ENCODE results near the gene MAGI2.
A peak's percentile ranks its signal among the peaks of the same experiment; 100 is the strongest.

MAGI2 gene

DNA sequence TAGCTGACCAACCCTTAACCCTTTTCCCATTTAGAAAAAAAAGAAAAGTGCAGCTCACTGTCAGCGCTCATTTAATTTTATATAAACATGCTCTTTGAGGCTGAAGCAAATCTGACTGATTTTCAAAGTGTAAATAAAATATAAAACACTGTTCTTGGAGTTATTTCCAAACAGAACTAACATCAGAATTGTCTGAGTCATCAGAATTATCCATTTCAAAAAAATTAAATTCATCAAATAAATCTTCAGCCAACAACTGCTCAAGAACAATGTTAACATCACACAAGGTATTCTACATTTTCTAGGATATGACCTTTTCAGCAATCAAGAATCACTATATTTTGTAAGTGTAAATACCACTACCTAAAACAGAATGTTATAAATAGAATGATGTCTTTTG, 93.6 kb downstream of the MAGI2 start:
- no peak for DNase-seq

DNA sequence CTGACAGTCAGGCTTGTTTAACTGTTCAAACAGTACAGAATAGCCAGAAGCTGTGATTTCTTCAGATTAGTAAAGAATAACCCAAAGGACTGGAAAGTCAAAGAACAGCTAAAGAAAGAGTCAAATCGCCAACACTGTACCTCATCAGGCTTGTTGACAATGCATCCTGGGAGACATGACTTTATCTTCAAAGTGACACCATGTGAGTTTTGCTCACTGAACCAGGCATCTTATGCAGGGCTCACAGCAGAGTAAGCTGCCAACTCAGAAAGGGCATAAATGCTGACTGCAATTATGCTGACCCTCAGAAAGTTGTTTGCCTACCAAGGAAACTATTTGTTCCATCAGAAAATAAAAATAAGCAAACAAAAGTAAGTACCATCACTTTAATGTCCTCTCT, 96.4 kb downstream of the MAGI2 start:
- DNase-seq = no peak

DNA sequence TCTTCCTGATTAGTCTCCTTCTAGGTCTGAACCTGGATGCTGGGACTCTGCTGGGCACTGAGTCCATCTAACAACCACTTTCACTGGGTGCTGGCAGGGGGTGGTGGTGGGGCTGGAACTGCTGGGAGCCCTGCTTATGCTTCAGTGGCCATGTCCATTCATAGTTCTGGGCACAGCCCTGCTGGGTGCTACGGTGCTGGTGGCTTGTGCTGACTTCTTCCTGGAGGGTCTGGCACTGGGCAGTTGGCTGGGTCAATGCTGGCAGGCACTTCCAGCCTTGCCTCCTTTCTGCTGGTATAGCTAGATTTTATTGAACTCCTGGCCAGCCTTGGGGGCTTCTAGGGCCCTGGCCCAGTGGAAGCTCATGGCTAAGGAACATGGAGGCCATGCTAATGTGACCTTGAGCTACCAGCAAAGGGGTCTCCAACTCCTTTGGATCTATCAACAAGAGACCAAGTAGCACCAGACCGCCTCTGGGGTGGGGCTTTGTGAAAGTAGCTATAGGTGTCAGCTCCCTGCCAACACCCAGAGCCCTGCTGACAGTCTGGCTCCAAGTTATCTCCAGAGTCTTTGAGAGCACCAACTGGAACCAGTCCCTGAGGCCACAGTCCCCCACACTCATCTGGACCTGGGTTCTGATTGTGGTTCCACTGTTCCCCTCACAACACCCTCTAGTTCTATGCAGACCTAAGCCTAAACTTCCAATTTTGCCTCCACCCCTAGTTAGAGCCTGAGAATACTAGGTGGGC, 99.6 kb downstream of the MAGI2 start:
- DNase-seq = no peak

DNA sequence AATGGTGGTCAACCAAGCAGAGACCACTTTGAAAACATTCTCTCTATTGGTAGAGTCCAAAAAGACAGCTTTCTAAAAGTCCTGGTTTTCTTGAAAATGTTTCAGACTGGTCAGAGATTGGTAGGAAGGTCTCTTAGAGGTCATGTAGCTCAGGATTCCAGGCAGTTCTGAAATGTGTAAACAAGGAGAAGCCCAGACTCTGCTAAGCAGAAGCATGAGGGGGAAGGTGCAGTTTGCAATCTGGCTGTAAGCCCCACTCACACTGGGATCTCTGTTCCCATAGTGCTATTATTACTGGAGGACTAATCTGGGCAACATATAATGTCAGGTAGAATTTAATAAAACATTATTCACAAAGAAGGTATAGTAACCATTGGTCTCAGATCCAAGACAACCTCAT, 101.1 kb downstream of the MAGI2 start:
- DNase-seq = no peak

DNA sequence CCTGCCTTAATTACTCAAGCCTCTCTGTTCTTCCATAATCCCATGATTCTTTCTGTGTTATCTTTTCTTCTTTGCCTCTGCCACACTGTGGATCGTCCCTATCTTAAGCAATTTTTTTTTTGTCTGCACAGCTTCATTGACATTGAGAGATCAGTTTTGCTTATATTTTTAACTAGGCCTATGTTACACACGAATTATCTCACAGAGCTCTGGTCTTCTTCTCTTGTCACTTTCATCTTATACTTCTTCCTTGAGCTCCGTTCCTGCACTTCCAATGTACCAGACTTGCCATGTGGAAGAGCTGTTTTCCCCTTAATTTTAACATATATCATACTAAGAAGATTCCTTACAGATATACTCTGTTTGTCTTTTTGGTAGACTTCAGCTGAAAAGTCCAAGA, 106.1 kb downstream of the MAGI2 start:
- no peak for DNase-seq

DNA sequence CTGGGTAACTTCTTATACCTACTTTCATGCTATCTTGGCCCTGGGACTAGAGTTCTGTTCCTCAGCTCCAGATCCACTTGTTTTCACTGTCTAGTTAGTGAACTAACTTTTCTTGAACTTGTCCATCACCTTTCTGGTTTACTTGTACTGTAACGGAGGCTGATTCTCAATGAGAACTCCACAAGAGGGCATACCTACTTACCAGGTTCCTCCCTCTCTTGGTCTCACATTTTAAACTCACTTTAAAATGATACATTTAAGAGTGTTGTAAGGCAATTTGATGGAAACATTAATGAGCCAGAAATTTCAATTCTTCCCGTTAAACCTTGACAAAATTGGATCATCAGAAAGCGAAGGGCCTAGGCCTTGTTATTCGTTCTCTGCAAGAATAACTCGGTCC, 111.6 kb downstream of the MAGI2 start:
- no peak for DNase-seq

DNA sequence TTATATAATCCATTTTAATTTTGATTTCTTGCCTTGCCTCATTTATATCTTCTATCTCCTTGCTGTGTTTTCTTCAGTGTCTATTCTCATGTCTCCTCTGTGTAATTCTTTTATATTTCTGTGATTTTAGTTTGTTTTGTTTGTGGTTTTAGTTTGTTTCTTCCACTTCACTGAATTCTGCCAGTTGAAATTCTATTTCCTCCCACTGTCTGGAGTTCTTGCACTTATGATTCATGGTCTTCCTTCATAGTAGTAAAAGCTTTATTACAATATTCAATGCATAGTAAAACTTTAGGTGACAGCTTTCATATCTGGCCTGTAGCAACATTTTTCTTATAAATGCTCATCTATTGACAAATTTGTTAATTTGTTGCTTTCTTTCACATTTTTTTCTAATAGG, 113.3 kb downstream of the MAGI2 start:
- no peak for DNase-seq

DNA sequence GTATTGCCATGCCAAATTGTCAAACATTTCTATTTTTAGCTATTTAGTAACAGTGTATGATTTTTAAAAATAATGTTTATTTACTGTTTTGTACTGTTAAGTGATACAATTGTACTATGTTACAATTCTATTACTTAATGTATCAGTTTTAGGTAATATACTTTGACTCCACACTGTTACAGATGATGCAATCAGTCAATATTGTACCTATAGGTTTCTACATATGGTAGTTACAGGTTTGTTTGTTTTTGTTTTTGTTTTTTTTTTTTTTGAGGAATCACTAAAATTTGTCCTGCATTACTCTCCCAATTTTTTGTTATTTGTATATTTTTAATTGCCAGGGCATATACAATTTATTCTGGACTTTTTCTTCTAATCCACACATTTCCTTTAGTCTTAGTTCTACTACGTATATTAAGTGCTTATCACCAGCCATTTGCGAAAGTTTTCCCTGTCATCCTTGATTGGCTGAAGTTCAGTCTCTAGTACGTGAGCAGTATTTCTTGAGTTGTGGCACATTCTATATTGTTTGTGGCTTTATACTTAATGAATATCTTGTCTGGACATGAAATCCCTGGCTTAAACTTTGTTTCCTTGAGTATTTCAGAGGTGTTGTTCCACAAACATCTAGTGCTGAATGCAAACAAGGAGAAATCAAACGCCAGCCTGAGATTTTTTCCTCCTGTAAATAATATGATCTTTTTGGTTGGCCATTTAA, 114.1 kb downstream of the MAGI2 start:
- DNase-seq = no peak

DNA sequence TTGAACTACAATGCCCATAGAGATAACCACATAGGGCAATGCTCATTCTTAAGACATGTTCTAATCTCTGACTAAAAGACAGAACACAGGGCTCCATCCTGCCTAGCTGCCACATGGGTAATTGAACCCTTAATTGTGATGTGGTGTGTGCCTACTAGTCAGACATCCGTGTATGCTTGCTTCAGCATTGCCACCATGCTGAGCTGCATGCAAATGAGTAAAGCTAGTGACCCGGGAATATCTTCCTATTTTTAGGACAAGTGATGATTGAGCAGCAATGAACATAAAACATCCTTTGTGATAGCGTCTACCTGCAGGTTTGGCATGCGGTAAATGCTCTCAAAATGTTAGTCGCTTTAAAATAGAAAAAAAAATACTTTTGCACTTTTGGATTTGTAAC, 115.8 kb downstream of the MAGI2 start:
- DNase-seq = no peak

DNA sequence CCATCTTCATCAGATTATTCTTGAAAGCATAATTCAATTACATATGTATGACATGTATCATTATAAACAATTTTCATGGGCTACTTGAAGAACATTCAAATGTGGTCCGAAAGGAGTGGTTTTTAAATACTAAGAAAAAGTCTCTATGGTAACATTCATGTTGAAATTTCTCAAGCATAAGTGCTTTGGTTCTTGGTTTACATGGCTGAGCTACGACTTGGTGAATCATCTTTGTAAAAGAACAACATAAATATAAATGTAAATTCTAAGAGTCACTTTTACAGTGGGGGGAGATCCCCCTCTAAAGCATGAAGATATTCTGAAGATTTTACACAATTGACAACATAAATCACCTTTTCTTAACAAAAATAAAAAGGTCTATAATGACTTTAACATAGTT, 118.6 kb downstream of the MAGI2 start:
- DNase-seq = no peak

DNA sequence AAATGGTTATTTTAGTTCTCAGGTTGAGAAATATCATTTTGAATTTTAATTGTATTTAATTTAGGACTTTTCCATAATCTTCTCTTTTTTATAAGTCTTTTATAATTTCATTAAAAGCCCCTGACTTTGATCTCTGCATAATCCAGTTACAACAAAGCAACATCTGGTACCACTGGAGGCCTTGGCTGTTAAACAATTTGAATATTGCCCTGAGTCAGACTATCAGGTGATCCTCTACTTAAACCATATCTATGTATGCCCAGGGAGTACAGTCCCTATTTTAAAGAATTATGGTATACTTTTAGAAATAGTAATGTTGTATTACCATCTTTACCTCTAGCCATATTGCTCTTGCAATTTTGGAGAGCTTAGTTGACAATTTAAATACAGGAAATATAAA, 119.1 kb downstream of the MAGI2 start:
- DNase-seq = no peak

DNA sequence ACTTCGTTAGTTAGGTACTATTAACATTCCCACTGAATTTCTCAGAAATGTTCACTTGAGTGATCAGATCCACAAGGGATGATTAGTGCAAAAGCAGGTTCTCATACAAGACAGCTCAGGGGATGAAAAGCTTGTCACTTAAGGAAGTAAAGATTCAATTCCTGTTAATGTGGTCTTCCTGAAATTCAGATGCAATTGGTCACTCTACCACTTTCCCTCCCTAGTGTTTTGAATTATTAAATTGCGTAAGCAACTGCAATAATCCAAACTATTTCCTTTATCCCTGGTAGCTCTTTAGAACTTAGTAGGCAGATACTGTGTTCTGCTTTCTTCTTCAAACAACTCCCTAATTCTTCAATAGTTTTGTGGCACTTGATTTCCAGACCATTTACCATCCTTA, 121.4 kb downstream of the MAGI2 start:
- no peak for DNase-seq

DNA sequence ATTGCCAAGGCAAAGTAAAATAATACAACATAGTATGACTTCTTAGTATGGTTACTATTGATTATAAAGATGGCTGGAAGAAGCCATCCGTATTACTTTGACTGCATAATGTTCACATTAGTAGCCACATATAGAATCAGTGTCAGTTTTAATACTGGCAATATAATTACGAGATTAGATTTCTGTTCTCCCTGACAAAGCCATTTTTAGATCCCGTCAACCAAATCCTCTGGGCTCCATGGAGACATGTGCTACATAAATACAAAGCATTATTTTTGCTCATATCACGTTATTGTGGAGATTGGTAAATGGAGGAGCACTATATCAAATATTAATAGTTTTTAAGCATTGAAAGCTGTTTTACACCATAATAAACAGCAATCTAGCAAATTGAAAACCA, 124.0 kb downstream of the MAGI2 start:
- no peak for DNase-seq

DNA sequence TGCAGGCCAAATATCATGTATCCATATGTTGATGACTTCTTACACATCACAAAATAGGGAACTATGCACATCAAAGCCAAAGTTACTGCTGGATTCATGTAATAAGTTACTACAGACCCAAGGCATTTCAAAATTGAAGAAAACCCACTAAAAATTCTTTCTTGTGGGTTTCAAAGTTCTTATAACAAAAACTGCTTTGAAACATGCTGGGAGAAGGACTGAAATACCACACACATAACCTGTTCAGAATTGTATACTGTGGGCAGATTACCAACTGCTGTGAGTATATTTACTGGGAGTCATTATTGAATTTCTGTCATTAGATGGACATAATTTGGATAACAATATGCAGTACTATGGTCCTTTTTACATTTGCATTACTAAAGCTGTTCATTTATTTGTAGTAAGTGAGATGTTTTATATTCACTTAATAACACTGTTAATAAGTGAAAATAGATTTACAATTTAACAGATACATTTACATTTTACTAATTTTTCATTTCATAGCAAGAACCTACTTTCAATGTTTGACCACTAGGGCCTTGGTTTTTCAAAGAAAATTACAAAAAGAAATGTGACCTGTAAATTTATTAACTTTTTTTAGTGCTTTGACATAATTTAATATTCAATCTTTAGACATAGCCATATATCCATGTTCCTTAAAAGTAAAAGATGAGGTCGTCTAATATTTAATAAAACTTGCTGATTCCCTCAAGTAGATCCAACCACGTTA, 132.6 kb downstream of the MAGI2 start:
- DNase-seq = no peak

DNA sequence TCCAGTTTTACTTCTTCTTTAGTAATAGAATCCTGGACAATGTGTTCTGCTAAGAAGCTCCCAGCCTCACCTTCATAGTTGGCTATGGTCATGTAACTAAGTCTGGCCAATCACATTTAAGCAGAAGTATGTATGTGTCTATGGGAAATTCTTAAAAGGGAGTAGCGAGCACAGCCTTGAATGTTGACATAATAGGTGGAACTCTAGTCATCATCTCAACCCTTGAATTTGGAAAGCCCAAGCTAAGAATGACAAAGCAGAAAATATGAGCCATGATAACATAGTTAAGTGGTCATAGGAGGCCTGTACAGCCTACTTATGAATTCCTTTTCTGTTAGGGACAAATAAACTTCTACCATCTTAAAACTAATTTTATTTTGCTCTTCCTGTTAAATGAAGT, 134.1 kb downstream of the MAGI2 start:
- peak in 1 of 2 donors; percentile 1 for DNase-seq

DNA sequence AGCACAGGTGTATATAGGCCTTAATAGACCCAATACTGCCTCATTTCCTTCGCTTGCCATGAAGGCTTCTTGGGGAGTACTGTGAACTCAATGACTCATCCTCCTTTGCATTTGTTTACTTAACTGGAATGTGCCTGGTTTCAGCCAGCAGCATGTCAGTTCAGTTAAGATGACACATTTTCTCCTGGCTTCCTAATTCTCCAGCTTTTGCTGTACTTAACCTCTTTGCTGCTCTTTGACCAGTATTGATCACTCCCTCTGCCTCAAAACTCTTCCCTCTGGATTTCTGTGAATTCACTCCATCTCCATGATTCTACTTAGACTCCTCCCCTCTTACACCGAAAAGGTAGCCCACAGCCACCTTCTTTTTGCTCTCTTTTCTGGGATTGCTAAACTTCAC, 135.7 kb downstream of the MAGI2 start:
- no peak for DNase-seq

DNA sequence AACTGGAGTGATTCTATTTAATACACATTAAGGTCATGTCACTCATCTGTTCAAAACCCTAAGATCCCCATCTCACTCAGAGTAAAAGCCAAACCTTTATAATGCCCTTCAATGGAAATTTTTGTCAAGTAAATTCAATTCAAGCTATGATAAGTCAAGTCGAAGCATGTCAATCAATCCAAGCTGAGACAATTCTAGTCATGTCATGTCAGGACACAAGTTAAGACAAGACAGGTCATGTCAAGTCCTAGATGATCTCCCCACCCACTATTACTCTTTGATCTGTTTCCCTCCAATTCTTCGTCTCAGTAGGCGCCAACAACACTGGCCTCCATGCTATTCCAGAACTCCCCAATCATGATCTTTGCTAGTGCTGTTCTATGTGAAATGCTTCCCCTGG, 141.4 kb downstream of the MAGI2 start:
- DNase-seq = no peak

DNA sequence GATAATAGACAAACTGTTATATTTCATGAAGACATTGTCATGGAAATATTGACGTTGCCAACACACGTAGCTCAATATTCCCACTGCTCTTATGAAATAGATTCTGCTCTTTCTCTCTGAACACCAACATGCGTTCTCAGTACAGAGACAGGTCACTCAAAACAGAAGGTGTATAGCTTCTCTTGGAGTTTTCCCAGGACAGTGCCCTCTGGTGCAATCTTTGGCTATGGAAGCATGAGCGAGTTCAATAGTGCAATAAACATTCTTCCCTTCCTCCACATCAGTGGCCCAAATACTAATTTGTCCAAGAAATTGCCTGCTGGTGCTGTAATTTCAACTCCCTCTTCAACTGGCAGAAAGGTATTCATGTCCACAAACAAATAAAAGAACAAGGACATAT, 145.3 kb downstream of the MAGI2 start:
- no peak for DNase-seq

DNA sequence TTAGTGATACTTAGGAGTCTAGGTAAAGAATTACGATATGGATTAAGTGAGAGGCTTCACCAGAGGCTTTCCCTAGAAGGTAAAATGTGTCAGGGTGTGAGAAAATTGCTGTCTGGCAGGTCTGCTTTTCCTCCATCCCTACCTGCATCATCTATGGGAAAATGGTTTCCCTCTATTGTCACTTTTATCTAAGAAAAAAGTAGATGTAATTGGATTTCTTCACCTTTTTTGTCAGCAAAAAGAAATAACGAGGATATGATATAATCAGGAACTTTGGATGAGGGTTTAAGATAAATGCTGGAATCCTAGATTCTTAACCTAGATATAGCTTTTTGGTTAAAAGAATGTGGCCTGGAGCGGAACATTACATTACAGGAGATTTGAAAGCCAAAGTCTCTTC, 146.1 kb downstream of the MAGI2 start:
- DNase-seq = no peak

DNA sequence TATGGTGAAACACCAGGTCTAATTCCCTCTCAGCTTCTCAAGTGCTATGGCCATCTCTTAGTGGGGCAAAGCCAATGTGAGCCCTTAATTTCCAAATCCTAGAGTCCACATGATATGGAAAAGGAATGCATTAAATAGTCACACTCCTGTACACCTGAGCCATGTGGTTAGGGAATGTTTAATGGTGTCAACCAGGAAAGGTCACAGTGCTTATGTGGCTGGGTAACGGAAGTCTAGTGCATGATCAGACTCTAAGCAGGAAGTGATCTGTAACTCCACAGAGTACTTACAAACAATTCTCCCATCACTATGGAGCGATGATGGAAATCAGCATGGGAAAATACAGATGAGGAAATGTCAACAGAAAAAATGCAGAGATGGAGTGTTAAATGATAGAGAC, 148.8 kb downstream of the MAGI2 start:
- no peak for DNase-seq

DNA sequence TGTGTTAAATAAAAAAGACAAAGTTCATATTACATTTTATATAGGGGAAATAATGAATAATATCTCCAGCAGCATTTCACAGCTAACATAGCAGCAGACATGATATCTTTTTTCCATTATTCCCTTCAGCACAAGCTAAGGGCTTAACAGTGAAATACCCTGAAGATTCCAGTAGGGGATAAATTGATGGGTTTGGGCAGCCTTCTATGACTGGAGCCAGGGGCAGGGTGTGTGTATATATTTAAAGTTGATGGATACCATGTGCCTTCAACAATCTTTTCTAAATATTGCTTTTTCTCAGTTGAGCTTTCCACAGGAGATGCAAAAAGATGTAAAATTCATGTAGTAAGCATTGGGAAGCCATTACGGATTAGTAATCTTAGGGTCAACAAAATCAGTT, 151.2 kb downstream of the MAGI2 start:
- no peak for DNase-seq

DNA sequence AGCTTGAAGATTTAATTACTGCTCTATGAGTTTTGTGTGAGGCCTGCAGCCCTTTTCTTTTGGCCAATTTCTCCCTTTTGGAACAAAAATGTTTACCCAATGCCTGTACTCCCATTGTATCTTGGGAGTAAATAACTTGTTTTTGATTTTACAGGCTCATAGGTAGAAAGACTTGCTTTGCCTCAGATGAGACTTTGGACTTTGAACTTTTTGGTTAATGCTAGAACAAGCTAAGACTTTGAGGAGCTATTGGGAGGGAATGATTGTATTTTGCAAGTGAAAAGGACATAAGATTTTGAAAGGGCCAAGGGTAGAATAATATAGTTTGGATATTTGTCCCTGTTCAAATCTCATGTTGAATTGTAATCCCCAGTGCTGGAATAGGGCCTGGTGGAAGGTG, 152.0 kb downstream of the MAGI2 start:
- DNase-seq = no peak

DNA sequence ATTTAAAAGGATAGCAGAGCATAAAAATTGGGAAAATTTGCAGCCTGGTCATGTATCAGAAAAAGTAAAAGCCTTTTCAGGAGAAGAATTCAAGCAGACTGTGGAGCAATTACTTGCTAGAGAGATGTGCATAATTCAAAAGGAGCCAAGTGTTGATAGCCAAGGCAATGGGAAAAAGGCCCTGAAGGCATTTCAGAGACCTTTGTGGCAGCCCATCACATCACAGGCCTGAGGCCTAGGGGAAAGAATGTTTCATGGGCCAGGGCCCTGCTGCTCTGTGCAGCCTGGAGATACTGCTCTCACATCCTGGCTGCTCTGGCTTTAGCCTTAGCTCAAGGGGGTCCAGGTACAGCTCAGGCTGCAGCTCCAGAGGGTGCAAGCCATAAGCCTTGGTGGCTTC, 152.9 kb downstream of the MAGI2 start:
- DNase-seq = no peak

DNA sequence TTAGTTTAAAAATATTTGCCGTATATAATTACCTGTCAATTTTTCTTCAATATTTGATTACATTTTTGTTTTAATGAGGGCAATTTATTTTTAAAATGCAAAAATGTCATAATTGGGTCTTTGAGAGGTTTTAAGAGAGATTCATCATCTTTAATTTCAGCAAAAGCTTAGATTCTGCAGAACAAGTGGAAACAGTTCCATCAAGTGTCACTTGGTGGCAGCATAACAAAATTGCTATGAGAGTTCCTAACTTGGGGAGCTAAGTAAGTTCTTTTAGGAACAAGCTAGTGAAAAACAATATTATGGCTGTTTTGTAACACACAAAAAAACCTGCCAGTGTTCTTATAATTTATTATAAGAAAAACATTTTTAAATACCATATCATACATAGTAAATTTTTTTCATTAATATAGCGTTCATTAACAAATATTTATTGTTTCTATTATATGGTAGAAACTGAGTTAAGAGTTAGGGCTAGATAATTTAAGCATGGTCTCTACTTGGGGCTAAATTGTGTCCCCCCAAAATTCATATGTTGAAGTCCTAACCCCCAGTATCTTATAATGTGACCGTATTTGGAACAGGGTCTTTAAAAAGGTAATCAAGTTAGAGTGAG, 155.2 kb downstream of the MAGI2 start:
- DNase-seq = peak; percentile 10 to 60

All from inflammatory macrophage treated with lipopolysaccharide for 1 hour (primary cell).